Activated gamma-delta T cell treated with anti-CD3 and anti-CD28 coated beads, Interleukin-2, amount 50 U/mL, for 16 hours (primary cell): ENCODE data around the gene DHRS7C.

ENCODE experiments used
- DNase-seq: peaks from one replicate; pipeline ENCODE4 v3.0.0-alpha.2; 2020; ENCODE audit warnings: low read depth

The DHRS7C gene

DNA sequence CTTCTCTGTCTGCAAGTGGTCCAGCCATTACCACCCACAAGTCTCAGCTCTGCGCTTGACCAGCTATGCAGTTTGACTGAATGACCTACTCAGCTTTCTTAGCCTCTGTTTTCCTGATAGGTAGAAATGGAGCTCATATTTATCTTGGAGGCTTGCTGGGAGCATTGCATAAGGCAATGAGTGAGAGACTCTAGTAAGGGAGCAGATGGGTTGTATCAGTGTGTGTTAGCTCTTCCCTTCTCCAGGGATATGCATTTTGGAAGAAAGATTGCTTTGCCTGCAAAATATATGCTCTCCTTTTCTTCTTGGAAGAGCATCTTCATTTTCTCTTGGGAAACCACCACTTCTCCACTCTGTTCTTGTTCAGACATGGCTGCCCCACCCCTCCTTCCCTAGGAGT lies 26.1 kb downstream of the DHRS7C start:
- no peak for DNase-seq

DNA sequence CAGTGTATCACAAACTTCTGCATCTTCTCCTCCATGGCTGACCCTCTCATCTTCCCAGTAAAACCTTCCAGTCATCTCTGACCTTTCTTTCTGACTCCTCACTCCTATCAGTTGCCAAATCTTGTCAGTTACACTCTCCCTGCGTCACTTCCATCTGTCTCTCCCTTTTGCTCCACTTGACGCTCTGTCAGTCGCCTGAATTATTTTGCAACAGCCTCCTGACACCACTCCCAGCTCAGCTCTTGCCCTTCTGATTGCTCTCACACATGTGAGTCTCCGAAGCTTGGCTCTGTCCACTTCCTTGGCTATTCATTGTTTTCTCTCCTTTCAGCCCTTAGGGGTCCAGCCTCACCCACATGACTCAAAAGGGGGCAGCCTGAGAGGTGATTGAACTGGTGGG lies 27.7 kb downstream of the DHRS7C start:
- no peak for DNase-seq

DNA sequence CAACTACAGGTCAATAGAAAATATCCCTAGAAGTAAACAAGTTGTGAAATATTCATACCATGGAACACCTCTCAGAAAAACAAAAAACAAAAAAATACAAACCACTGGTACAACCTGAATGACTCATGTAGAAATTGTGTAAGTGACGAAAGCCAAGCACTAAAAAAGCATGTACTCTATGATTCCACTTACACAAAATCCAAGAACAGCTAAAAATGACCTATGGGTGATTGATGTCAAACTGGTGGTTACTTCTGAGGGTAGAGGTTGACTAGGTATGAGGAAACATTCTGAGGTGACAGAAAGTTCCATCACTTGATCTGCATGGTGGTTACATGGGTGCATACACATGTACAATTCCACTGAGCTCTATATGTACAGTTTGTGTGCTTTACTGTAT lies 31.1 kb downstream of the DHRS7C start:
- DNase-seq, result no peak

DNA sequence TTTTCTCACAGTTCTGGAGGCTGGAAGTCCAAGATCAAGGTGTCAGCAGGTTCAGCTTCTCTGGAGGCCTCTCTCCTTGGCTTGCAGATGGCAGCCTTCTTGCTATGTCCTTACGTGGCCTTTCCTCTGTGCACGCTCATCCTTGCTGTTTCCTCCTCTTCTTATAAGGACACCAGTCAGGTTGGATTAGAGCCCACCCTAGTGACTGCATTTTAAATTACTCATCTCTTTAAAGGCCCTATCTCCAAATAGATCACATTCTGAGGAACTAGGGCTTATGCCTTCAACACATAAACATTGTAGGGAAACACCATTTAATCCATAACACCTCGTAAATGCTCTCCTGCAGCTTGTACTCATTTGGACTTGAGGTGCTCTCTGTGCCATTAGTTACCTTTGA lies 36.3 kb downstream of the DHRS7C start:
- no peak for DNase-seq

DNA sequence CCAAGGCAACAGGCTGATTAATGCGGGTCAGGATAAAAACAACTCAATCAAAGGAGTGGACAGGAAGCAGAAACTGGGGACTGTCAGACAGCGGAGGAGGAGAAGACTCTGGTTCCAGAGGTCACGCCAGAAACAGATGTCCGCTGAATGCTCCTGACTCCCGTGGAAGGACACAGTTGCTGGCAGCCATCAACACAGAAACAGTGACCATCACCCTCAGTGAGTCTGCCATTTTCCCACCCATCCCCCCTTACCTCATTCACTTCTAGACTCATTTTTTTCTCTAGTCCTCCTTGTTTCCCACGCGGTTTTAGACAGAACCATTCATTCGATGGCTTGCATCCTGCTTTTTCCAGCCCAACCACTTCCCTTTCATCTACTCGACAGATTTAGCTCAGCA lies 40.9 kb downstream of the DHRS7C start:
- no peak for DNase-seq

DNA sequence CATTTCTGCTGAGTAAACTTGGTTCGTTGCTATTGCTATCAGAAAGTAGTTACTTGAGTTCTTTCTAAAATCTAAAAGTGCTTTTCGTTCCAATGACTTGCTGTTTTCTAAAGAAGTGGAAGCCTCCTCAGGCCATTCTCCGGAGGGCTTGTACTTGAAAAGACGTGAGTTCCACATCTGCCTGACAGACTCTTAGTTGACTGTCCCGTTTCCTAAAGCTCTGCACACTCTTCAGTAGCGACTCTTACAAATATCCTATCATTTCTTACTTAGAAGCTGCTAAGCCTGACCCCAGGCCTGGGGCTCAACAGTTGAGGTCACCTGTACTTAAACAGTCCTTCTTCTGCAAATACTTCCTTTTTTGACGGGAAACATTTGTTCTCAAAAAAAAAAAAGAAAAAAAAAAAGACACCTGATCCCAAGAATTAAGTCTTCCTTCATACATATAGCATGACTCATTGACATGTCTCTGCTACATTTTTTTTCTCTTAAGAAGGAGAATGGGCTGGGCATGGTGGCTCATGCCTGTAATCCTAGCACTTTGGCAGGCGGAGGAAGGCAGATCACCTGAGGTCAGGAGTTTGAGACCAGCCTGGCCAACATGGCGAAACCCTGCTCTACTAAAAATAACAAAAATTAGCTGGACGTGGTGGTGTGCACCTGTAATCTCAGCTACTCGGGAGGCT lies 61.5 kb downstream of the DHRS7C start:
- no peak for DNase-seq

DNA sequence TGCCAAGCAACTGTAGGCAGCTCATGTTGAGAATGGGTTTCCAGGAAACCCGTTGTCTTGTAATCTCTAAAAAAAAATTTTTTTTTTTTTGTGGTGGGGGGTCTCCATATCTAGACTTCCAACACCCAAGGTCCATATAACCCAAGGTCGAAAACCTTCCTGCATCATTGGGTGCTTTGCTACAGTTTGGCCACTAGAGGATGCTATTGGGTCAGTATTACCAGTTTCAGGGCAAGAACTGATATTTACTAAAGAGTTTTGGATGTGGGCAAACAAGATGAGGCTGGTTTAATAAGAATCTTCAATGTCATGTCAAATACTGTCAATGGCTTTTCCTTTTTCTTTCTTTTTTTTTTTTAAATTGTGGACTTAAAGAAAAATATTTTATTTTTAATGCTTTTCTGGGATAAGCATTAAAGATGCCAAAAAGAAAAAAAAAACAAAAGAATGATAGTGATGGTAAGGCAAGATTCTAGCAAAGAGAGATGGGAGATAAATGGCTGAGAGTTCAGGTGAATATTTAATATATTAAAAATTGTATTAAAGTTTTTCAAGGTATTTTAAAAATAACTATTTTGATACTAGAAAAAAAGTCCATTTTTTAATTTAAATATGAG lies 62.2 kb downstream of the DHRS7C start:
- DNase-seq, result peak; percentile 3

DNA sequence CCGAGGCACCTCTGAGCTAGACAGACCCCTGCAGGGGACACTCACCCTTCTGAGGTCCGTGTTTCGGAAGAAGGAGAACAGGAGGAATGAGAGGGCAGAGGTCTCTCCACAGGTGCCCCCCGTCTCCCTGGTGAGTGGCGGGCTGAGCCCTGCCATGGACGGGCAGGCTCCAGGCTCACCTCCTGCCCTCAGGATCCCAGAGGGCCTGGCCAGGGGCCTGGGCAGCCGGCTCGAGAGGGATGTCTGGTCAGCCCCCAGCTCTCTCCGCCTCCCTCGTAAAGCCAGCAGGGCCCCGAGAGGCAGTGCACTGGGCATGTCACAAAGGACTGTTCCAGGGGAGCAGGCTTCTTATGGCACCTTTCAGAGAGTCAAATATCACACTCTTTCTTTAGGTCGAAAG lies 62.8 kb downstream of the DHRS7C start:
- DNase-seq, result no peak

DNA sequence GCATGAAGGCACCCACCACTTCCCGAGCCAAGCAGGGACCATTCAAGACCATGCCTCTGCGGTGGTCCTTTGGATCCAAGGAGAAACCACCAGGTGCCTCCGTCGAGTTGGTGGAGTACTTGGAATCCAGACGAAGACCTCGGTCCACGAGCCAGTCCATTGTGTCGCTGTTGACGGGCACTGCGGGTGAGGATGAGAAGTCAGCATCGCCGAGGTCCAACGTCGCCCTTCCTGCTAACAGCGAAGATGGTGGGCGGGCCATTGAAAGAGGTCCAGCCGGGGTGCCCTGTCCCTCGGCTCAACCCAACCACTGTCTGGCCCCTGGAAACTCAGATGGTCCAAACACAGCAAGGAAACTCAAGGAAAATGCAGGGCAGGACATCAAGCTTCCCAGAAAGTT lies 63.4 kb downstream of the DHRS7C start:
- DNase-seq, result no peak

DNA sequence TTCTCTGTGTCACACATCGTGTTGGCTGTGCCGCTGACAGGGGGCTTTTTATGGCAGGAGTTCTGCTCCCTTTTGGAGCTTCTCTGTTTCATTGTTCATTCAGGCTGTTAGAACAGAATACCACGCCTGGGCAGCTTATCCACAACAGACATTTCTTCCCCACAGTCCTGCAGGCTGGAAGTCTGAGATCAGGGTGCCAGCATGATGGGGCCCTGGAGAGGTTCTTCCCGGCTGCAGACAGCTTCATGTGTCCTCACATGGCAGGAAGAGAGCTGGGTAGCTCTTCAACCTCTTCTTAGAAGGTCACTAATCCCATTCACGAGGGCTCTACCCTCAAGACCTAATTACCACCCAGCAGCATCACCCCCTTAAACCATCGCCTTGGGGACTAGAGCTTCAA lies 65.1 kb downstream of the DHRS7C start:
- DNase-seq, result no peak

DNA sequence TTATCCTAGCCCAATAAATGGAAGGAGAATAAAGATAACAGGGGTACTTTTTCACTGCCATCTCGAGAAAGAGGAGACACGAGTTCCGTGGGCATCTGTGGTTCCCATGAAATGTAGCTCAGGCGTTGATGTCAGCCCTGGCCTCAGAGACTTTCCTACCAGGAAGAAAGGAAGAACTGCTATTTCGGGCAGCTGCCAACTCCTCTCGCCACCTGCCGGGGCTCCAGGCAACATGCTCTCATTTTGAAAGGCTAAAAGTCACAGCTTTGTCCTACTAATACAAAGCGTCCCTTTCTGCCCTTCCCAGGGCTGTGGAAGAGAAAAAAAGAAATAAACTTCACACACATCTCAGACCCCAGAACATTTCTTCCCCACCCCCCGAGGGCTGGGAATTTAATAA lies 65.8 kb downstream of the DHRS7C start:
- no peak for DNase-seq
